DMS53 treated with DMSO at 0.1 percent for 48 hours (cell line): ENCODE data around the gene MOK.

Source experiments
- DNase-seq: peaks from one replicate; lab custom pipeline; 2025; ENCODE audit not compliant: unreplicated experiment; lab: John Stamatoyannopoulos, UW

MOK gene

GRCh38 chr14:102285106-102285505 is 19.9 kb downstream of the MOK start:
- DNase-seq = no peak

- DNase-seq = no peak
Observed at GRCh38 chr14:102283631-102284129, 21.3 kb downstream of the MOK start.

- no peak for DNase-seq
Observed at GRCh38 chr14:102282751-102283465, 22.1 kb downstream of the MOK start.

GRCh38 chr14:102280376-102280962 is 24.5 kb downstream of the MOK start:
- DNase-seq = no peak

- DNase-seq = no peak
Observed at GRCh38 chr14:102279688-102280348, 25.1 kb downstream of the MOK start.

- no peak for DNase-seq
Observed at GRCh38 chr14:102279282-102279681, 25.7 kb downstream of the MOK start.

GRCh38 chr14:102278631-102278935 is 26.4 kb downstream of the MOK start:
- no peak for DNase-seq

- no peak for DNase-seq
Observed at GRCh38 chr14:102277874-102278630, 26.9 kb downstream of the MOK start.

- DNase-seq = no peak
Observed at GRCh38 chr14:102275866-102276265, 29.1 kb downstream of the MOK start.

- no peak for DNase-seq
Observed at GRCh38 chr14:102272392-102272791, 32.6 kb downstream of the MOK start.

GRCh38 chr14:102264775-102265174 is 40.2 kb downstream of the MOK start:
- DNase-seq = no peak

GRCh38 chr14:102264355-102264754 is 40.6 kb downstream of the MOK start:
- no peak for DNase-seq

- no peak for DNase-seq
Observed at GRCh38 chr14:102262929-102263462, 42.0 kb downstream of the MOK start.

- no peak for DNase-seq
Observed at GRCh38 chr14:102258136-102258535, 46.8 kb downstream of the MOK start.

GRCh38 chr14:102256716-102257115 is 48.2 kb downstream of the MOK start:
- no peak for DNase-seq

- DNase-seq = no peak
Observed at GRCh38 chr14:102255401-102256190, 49.4 kb downstream of the MOK start.

GRCh38 chr14:102252834-102253801 is 51.8 kb downstream of the MOK start:
- no peak for DNase-seq

GRCh38 chr14:102251161-102251560 is 53.8 kb downstream of the MOK start:
- DNase-seq = no peak

- DNase-seq = no peak
Observed at GRCh38 chr14:102250636-102251035, 54.3 kb downstream of the MOK start.
